Stimulated activated naive CD8-positive, alpha-beta T cell treated with anti-CD3 and anti-CD28 coated beads, Interleukin-15, Interleukin-2, amounts not matched to agents 100 ng/mL and 50 ng/mL, for 24 hours (primary cell): ENCODE data around the gene LANCL3.

Experiments
- H3K27ac Mint-ChIP-seq: one replicate; pipeline ENCODE4 v1.8.0; 2021; ENCODE audit warnings: mild to moderate bottlenecking, mixed read lengths
- H3K27me3 Mint-ChIP-seq: one replicate; pipeline ENCODE4 v1.8.0; 2021; ENCODE audit warnings: mixed read lengths
- H3K36me3 Mint-ChIP-seq: one replicate; pipeline ENCODE4 v1.8.0; 2021; ENCODE audit warnings: low read depth, mixed read lengths
- H3K4me1 Mint-ChIP-seq: one replicate; pipeline ENCODE4 v1.8.0; 2021; ENCODE audit warnings: low read depth, mixed read lengths
- H3K4me3 Mint-ChIP-seq: one replicate; pipeline ENCODE4 v1.8.0; 2021; ENCODE audit warnings: mild to moderate bottlenecking, mixed read lengths
- H3K9me3 Mint-ChIP-seq: one replicate; pipeline ENCODE4 v1.8.0; 2021; ENCODE audit warnings: mixed read lengths

LANCL3 gene

GRCh38 chrX:37726346-37726745, 154.9 kb downstream of the LANCL3 start:
- no peaks in the 10 kb centered on the region for H3K36me3 Mint-ChIP-seq
- H3K9me3 Mint-ChIP-seq, result peaks cover 3% of the 10 kb centered on the region
- peaks cover 10% of the 10 kb centered on the region for H3K27me3 Mint-ChIP-seq
- H3K4me3 Mint-ChIP-seq, result no peak overlapping the region
- H3K27ac Mint-ChIP-seq, result no peak overlapping the region
- H3K4me1 Mint-ChIP-seq, result no peaks in the 10 kb centered on the region
